GF-D8 (cell line): Measurements from ENCODE around the gene PRCP.
"Not testable (repeated sequence)": the region's sequence is repeated elsewhere in the genome, so short reads cannot be mapped to it uniquely, and the experiment has no call there.

Source experiments
- DNase-seq: peaks from one replicate; lab custom pipeline; 2025; lab: John Stamatoyannopoulos, UW

PRCP gene

GRCh38 chr11:82872377-82873150 lies 27.7 kb downstream of the PRCP start:
- no peak for DNase-seq

GRCh38 chr11:82871646-82872045 lies 28.6 kb downstream of the PRCP start:
- no peak for DNase-seq

- no peak for DNase-seq
Observed at GRCh38 chr11:82869657-82870056, 30.6 kb downstream of the PRCP start.

- DNase-seq, result peak; percentile 59
Observed at GRCh38 chr11:82867495-82868082, 32.6 kb downstream of the PRCP start.

- DNase-seq, result no peak
Observed at GRCh38 chr11:82865841-82866240, 34.4 kb downstream of the PRCP start.

- DNase-seq, result peak; percentile 79
Observed at GRCh38 chr11:82864268-82864667, 36.0 kb downstream of the PRCP start.

GRCh38 chr11:82863209-82863608 lies 37.0 kb downstream of the PRCP start:
- peak; percentile 4 for DNase-seq

GRCh38 chr11:82862379-82862778 lies 37.9 kb downstream of the PRCP start:
- no peak for DNase-seq

- no peak for DNase-seq
Observed at GRCh38 chr11:82859750-82860149, 40.5 kb downstream of the PRCP start.

GRCh38 chr11:82858556-82859091 lies 41.6 kb downstream of the PRCP start:
- no peak for DNase-seq

- no peak for DNase-seq
Observed at GRCh38 chr11:82858133-82858532, 42.1 kb downstream of the PRCP start.

GRCh38 chr11:82857145-82857544 lies 43.1 kb downstream of the PRCP start:
- no peak for DNase-seq

- no peak for DNase-seq
Observed at GRCh38 chr11:82855616-82856015, 44.6 kb downstream of the PRCP start.

- not testable (repeated sequence) for DNase-seq
Observed at GRCh38 chr11:82854916-82855315, 45.3 kb downstream of the PRCP start.

GRCh38 chr11:82854242-82854641 lies 46.0 kb downstream of the PRCP start:
- no peak for DNase-seq

GRCh38 chr11:82848829-82849228 lies 51.4 kb downstream of the PRCP start:
- DNase-seq, result no peak

GRCh38 chr11:82845356-82846353 lies 54.6 kb downstream of the PRCP start:
- no peak for DNase-seq

- DNase-seq, result no peak
Observed at GRCh38 chr11:82843057-82843795, 57.0 kb downstream of the PRCP start.

- no peak for DNase-seq
Observed at GRCh38 chr11:82842019-82842418, 58.2 kb downstream of the PRCP start.

- no peak for DNase-seq
Observed at GRCh38 chr11:82837650-82838049, 62.6 kb downstream of the PRCP start.

- DNase-seq, result no peak
Observed at GRCh38 chr11:82832983-82833382, 67.2 kb downstream of the PRCP start.

- DNase-seq, result no peak
Observed at GRCh38 chr11:82831364-82831763, 68.9 kb downstream of the PRCP start.
